Measurements from ENCODE around the gene CHD8.

- TF ChIP-seq CREB5 (CRISPR knock-in tag; IDR thresholded peaks at IDR 0.05; ENCODE audit: low read depth) (0 out of 2 replicates have a peak, but pooled peaks have one; percentile 24), RARB (CRISPR knock-in tag; IDR thresholded peaks at IDR 0.05) (no peak), PATZ1 (CRISPR knock-in tag; IDR thresholded peaks at IDR 0.05; ENCODE audit: borderline replicate concordance) (no peak), ZNF70 (CRISPR knock-in tag; IDR thresholded peaks at IDR 0.05) (no peak), TCF4 (CRISPR knock-in tag; IDR thresholded peaks at IDR 0.05; ENCODE audit: borderline replicate concordance) (no peak), ZFP3 (CRISPR knock-in tag; IDR thresholded peaks at IDR 0.05) (no peak), BACH2 (CRISPR knock-in tag; IDR thresholded peaks at IDR 0.05; ENCODE audit: borderline replicate concordance) (no peak), ZFP30 (CRISPR knock-in tag; IDR thresholded peaks at IDR 0.05) (no peak)
These were observed 42.9 kb upstream of the CHD8 start for GRCh38 chr14:21498540-21499526.
